HepG2 (cell line): ENCODE measurements around the gene CYBRD1. TPM values are rescaled to one million over a fixed set of nuclear protein-coding genes. Genes with fewer than 3 reads are reported as not detected.

Experiments
- BORCS8-MEF2B ChIP-seq: sonication (generic); formaldehyde crosslinking; IDR thresholded peaks from 2 replicates; pipeline ENCODE4 v1.8.0; 2022; ENCODE audit warnings: mild to moderate bottlenecking, missing genetic modification reagents
- CEBPB ChIP-seq: IDR thresholded peaks from 2 replicates; pipeline ENCODE4 v1.6.1; 2011; ENCODE audit warnings: low read depth, low read length, improper control_type of control experiment, borderline replicate concordance
- HNRNPH1 ChIP-seq: fragments of 200-400 bp; formaldehyde crosslinking; optimal IDR thresholded peaks from 2 replicates; pipeline ENCODE3; 2017; ENCODE audit warnings: mild to moderate bottlenecking, low read depth, low read length
- RBAK ChIP-seq: sonication (generic); formaldehyde crosslinking; IDR thresholded peaks from 2 replicates; pipeline ENCODE4 v1.5.1; 2020; ENCODE audit warnings: mild to moderate bottlenecking, missing genetic modification reagents
- ZBTB3 ChIP-seq: sonication (generic); formaldehyde crosslinking; IDR thresholded peaks from 2 replicates; pipeline ENCODE4 v1.4.0; 2020; ENCODE audit warnings: low read depth, mild to moderate bottlenecking, moderate library complexity, missing genetic modification reagents, borderline replicate concordance
- ZMAT3 ChIP-seq: sonication (generic); formaldehyde crosslinking; conservative IDR thresholded peaks from 2 replicates; pipeline ENCODE4 v1.7.0; 2021; ENCODE audit warnings: missing genetic modification reagents
- ZNF136 ChIP-seq: sonication (generic); formaldehyde crosslinking; IDR thresholded peaks from 2 replicates; pipeline ENCODE4 v1.8.1; 2022; ENCODE audit warnings: low read depth, mild to moderate bottlenecking, moderate library complexity, missing genetic modification reagents
- ZNF737 ChIP-seq: sonication (generic); formaldehyde crosslinking; IDR thresholded peaks from 2 replicates; pipeline ENCODE4 v1.5.0; 2020; ENCODE audit warnings: missing genetic modification reagents, mild to moderate bottlenecking, borderline replicate concordance
- ZNF766 ChIP-seq: sonication (generic); formaldehyde crosslinking; IDR thresholded peaks from 2 replicates; pipeline ENCODE4 v1.5.0; 2020; ENCODE audit warnings: missing genetic modification reagents, borderline replicate concordance
- ZNF777 ChIP-seq: sonication (generic); formaldehyde crosslinking; IDR thresholded peaks from 2 replicates; pipeline ENCODE4 v1.4.0; 2020; ENCODE audit warnings: missing genetic modification reagents
- polyA plus RNA-seq, 8 experiments: library from polyadenylated mRNA; depleted of rRNA in 3 of 8; stranded (reverse) in 7 of 8; unstranded in 1 of 8; fragments of >200 nt; fragmentation: Illumina TruSeq in 4 of 8; extraction: Trizol in 4 of 8; gene quantifications; 2 replicates each; pipeline versions ENCODE4 v1.2.1 to v1.2.3, GENCODE V29; 2011 to 2016; ENCODE audit warnings: low read depth in 4 of 8, missing spikeins in 1 of 8, mixed read lengths in 1 of 8; ENCODE audit not compliant: insufficient read depth in 1 of 8
- total RNA-seq, 5 experiments: library from RNA; depleted of rRNA; stranded (reverse); fragments of >200 nt; fragmentation: Illumina TruSeq; extraction: Trizol; gene quantifications; 2 replicates each; pipeline ENCODE4 v1.2.3, GENCODE V29; 2016; ENCODE audit warnings: low read depth in 1 of 5
- TF ChIP-seq, protein P1 (sequence below): sonication (generic); formaldehyde crosslinking; IDR thresholded peaks from 2 replicates; pipeline ENCODE4 v1.9.0; 2022; ENCODE audit warnings: low read depth, missing genetic modification reagents
- TF ChIP-seq, protein P2 (sequence below), 2 experiments: fragments of 450-650 bp in 1 of 2; sonication (generic) in 1 of 2; formaldehyde crosslinking; IDR thresholded peaks; 2 replicates each; pipeline versions ENCODE4 v1.5.0 to v1.8.0; 2020 to 2022; ENCODE audit warnings: mild to moderate bottlenecking in 1 of 2, missing genetic modification reagents in 1 of 2
- TF ChIP-seq, protein P3 (sequence below): sonication (generic); formaldehyde crosslinking; IDR thresholded peaks from 2 replicates; pipeline ENCODE4 v1.8.0; 2022; ENCODE audit warnings: mild to moderate bottlenecking, missing genetic modification reagents, moderate library complexity
- TF ChIP-seq, protein P4 (sequence below): sonication (generic); formaldehyde crosslinking; IDR thresholded peaks from 2 replicates; pipeline ENCODE4 v1.4.0; 2020; ENCODE audit warnings: mild to moderate bottlenecking, low read depth, missing genetic modification reagents
- TF ChIP-seq, protein P5 (sequence below): sonication (generic); formaldehyde crosslinking; IDR thresholded peaks from 2 replicates; pipeline ENCODE4 v1.5.1; 2020; ENCODE audit warnings: missing genetic modification reagents, mild to moderate bottlenecking, borderline replicate concordance

CYBRD1 gene
- total and polyA plus RNA-seq, 2 of the 13 experiments (the other 11 are each of a cell fraction or from before 2014, with no cell fraction given), result 0.13 to 0.42 TPM

DNA sequence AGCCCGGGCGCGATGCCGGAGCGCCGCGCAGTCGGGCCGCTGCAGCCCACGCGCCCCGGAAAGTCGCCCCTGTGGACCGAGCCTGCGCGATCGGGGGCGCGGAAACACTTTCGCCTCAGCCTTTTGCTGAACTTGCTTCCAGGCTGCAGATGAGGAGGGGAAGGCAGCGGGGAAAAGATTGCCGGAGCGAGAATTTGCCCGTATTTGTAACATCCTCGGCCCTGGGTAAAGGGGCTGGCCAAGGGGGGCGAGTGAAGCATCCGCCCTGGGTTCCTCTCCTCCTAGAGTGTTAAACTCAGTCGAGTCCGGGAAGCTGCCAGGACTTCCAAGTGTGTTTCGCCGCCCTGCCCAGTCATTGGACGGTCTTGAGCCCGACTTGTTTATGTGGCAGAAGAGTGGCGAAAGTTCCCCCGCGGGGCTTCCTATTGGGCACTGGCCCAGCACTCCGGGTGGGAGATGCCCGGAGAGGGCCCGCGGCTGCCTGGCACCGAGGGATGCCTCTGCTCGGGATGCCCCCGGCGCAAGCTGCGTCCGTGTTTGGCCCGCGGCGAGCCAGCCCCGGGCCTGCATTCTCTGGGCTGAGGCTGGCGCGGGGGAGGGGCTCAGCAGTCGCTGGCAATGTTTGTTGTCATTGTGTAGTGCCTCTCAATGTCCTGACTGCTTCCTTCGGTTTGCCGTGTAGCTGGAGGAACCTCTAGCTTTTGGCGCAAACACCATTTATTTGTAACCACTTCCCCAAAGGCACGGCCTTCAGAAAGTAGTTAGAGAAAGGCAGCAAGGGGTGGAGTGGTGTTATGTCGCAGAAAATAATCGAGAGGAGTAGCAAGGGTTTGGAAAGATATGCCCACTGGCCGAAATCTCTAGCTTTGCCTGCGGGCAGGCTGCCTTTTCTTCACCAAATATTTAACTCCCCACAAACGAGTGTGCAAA lies 1.1 kb downstream of the CYBRD1 start (continued):
- TF ChIP-seq ZBTB3 (no peak), HNRNPH1 (no peak), BORCS8-MEF2B (no peak), ZNF777 (CRISPR knock-in tag) (peak; percentile 91), ZNF737 (no peak), RBAK (CRISPR knock-in tag) (no peak), ZMAT3 (CRISPR knock-in tag) (0 out of 2 replicates have a peak, but pooled peaks have one; percentile 38), CEBPB (no peak), ZNF136 (0 out of 2 replicates have a peak, but pooled peaks have one; percentile 51), ZNF766 (CRISPR knock-in tag) (no peak)
- TF ChIP-seq, protein P1, sequence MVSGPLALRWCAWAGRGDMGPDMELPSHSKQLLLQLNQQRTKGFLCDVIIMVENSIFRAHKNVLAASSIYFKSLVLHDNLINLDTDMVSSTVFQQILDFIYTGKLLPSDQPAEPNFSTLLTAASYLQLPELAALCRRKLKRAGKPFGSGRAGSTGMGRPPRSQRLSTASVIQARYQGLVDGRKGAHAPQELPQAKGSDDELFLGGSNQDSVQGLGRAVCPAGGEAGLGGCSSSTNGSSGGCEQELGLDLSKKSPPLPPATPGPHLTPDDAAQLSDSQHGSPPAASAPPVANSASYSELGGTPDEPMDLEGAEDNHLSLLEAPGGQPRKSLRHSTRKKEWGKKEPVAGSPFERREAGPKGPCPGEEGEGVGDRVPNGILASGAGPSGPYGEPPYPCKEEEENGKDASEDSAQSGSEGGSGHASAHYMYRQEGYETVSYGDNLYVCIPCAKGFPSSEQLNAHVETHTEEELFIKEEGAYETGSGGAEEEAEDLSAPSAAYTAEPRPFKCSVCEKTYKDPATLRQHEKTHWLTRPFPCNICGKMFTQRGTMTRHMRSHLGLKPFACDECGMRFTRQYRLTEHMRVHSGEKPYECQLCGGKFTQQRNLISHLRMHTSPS (CRISPR knock-in tag), result peak; percentile 50; the same call in 1 of the 2 replicates
- TF ChIP-seq, protein P2, sequence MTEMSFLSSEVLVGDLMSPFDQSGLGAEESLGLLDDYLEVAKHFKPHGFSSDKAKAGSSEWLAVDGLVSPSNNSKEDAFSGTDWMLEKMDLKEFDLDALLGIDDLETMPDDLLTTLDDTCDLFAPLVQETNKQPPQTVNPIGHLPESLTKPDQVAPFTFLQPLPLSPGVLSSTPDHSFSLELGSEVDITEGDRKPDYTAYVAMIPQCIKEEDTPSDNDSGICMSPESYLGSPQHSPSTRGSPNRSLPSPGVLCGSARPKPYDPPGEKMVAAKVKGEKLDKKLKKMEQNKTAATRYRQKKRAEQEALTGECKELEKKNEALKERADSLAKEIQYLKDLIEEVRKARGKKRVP (CRISPR knock-in tag; IDR thresholded peaks at IDR 0.05), result no peak
- TF ChIP-seq, protein P3, sequence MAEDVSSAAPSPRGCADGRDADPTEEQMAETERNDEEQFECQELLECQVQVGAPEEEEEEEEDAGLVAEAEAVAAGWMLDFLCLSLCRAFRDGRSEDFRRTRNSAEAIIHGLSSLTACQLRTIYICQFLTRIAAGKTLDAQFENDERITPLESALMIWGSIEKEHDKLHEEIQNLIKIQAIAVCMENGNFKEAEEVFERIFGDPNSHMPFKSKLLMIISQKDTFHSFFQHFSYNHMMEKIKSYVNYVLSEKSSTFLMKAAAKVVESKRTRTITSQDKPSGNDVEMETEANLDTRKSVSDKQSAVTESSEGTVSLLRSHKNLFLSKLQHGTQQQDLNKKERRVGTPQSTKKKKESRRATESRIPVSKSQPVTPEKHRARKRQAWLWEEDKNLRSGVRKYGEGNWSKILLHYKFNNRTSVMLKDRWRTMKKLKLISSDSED (CRISPR knock-in tag), result no peak
- TF ChIP-seq, protein P4, sequence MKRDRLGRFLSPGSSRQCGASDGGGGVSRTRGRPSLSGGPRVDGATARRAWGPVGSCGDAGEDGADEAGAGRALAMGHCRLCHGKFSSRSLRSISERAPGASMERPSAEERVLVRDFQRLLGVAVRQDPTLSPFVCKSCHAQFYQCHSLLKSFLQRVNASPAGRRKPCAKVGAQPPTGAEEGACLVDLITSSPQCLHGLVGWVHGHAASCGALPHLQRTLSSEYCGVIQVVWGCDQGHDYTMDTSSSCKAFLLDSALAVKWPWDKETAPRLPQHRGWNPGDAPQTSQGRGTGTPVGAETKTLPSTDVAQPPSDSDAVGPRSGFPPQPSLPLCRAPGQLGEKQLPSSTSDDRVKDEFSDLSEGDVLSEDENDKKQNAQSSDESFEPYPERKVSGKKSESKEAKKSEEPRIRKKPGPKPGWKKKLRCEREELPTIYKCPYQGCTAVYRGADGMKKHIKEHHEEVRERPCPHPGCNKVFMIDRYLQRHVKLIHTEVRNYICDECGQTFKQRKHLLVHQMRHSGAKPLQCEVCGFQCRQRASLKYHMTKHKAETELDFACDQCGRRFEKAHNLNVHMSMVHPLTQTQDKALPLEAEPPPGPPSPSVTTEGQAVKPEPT (CRISPR knock-in tag), result no peak
- TF ChIP-seq, protein P5, sequence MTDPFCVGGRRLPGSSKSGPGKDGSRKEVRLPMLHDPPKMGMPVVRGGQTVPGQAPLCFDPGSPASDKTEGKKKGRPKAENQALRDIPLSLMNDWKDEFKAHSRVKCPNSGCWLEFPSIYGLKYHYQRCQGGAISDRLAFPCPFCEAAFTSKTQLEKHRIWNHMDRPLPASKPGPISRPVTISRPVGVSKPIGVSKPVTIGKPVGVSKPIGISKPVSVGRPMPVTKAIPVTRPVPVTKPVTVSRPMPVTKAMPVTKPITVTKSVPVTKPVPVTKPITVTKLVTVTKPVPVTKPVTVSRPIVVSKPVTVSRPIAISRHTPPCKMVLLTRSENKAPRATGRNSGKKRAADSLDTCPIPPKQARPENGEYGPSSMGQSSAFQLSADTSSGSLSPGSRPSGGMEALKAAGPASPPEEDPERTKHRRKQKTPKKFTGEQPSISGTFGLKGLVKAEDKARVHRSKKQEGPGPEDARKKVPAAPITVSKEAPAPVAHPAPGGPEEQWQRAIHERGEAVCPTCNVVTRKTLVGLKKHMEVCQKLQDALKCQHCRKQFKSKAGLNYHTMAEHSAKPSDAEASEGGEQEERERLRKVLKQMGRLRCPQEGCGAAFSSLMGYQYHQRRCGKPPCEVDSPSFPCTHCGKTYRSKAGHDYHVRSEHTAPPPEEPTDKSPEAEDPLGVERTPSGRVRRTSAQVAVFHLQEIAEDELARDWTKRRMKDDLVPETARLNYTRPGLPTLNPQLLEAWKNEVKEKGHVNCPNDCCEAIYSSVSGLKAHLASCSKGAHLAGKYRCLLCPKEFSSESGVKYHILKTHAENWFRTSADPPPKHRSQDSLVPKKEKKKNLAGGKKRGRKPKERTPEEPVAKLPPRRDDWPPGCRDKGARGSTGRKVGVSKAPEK (CRISPR knock-in tag), result no peak
